GM21390 (cell line): ENCODE data around the gene NAGLU.
"Not testable (repeated sequence)": the region's sequence is repeated elsewhere in the genome, so short reads cannot be mapped to it uniquely, and the experiment has no call there.

ENCODE experiments used
- ATAC-seq: cut with Tn5 transposase; IDR thresholded peaks from one replicate; pipeline ENCODE4 v1.9.1; 2021; ENCODE audit not compliant: unreplicated experiment

NAGLU gene

DNA sequence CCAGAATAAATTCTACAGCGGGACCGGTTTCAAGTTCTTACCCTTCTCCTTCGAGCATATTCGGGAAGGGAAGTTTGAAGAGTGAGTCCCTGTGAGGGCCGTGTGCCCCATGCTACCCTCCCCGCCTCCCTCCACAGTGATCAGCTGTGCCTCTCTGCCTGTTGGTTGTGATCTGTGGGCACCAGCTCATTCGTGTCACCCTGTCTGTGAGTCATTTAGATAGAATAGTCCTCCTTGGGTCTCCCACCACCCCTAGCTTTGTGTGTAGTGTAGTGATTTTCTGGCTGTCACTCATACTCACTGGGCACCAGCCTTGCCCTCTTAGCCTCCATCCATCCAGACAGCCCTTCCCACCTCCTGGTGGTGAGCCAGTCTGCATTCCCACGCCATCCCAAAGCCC is 15.0 kb upstream of the NAGLU start:
- no peak for ATAC-seq

GRCh38 chr17:42521666-42522262 is 14.3 kb upstream of the NAGLU start:
- no peak for ATAC-seq

- no peak for ATAC-seq
Measured at GRCh38 chr17:42522263-42522790, 13.7 kb upstream of the NAGLU start.

DNA sequence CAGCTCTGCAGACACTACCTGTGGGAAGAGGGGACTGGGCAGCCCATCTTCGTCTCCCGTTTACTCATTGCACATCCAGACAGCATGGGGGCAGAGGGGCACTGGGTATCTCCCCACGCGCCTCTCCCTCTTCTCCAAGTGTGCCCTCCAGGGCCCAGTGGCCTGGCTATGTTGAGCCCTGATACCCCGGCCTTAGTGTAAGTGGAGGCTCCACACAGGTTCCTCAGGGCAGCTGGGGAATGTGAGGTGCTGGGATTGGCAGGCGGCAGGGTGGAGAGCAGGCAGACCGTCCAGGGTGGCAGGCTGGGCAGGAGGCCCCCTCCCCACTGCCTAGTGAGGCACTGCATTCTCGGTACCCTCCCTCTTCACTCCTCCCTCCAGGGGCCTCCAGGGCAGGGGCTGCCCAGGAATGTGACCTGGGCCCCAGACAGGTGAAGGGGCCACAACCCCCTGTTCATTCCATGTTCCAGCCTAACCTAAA is 13.2 kb upstream of the NAGLU start:
- ATAC-seq: no peak

GRCh38 chr17:42525221-42525620 is 10.8 kb upstream of the NAGLU start:
- no peak for ATAC-seq

GRCh38 chr17:42526031-42526444 is 10.0 kb upstream of the NAGLU start:
- no peak for ATAC-seq

- no peak for ATAC-seq
Measured at GRCh38 chr17:42527932-42528331, 8.1 kb upstream of the NAGLU start.

DNA sequence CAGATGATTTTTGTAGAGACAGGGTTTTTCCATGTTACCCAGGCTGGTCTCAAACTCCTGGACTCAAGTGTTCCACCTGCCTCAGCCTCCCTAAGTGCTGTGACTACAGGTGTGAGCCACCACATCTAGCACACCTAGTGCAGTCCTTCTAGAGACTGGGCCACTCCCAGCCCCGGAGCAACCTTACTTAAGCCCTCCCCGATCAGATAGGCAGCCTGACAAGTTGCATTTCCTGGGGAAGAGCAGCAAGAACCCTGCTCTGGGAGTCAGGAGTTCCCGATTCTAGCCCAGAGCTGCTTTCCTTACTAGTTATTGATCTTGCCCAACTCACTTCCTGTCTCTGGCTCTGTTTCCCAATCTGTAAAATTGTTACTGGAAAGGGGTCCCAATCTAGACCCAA is 7.0 kb upstream of the NAGLU start:
- ATAC-seq: no peak

DNA sequence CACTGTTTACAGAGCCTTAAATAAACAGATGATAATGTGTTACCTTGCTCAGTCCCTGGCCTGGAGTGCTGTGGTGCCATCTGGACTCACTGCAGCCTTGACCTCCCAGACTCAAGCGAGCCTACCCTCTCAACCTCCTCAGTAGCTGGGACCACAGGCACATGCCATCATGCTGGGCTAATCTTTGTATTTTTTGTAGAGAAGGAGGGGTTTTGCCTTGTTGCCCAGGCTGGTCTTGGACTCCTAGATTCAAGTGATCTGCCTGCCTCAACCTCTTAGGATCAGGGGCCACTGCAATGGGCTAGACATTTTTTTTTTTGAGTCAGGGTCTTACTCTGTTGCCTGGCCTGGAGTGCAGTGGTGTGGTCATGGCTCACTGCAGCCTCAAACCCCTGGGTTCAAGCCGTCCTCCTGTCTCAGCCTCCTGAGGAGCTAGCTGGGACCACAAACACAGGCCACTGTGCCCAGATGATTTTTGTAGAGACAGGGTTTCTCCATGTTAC is 5.0 kb upstream of the NAGLU start:
- ATAC-seq: no peak

DNA sequence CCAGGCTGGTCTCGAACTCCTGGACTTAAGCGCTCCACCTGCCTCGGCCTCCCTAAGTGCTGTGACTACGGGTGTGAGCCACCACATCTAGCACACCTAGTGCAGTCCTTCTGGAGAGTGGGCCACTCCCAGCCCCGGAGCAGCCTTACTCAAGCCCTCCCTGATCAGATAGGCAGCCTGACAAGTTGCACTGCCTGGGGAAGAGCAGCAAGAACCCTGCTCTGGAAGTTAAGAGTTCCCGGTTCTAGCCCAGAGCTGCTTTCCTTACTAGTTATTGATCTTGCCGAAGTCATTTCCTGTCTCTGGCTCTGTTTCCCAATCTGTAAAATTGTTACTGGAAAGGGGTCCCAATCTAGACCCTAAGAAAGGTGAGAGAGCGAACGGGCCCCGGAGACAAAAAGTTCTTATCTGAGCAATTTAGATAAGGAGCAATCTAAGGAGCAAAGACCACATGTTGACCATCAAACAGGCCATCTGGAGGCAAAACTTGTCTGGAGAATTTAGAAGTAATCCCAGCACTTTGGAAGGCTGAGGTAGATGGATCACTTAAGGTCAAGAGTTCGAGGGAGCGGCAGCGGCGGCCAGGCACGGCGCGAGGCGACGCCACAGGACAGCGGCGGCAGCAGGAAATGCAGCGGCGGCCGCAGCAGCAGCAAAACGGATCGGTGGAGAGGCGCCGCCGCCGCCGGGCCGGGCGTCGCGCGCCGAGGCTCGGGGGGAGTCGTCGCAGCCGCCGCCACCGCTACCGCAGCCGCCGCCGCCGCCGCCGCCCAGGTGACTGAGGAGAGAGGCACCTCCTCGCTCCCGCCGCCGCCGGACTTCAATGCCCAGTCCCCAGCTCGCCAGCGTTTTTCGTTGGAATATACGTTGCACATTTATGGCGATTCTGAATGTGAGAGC is 4.3 kb upstream of the NAGLU start:
- no peak for ATAC-seq

DNA sequence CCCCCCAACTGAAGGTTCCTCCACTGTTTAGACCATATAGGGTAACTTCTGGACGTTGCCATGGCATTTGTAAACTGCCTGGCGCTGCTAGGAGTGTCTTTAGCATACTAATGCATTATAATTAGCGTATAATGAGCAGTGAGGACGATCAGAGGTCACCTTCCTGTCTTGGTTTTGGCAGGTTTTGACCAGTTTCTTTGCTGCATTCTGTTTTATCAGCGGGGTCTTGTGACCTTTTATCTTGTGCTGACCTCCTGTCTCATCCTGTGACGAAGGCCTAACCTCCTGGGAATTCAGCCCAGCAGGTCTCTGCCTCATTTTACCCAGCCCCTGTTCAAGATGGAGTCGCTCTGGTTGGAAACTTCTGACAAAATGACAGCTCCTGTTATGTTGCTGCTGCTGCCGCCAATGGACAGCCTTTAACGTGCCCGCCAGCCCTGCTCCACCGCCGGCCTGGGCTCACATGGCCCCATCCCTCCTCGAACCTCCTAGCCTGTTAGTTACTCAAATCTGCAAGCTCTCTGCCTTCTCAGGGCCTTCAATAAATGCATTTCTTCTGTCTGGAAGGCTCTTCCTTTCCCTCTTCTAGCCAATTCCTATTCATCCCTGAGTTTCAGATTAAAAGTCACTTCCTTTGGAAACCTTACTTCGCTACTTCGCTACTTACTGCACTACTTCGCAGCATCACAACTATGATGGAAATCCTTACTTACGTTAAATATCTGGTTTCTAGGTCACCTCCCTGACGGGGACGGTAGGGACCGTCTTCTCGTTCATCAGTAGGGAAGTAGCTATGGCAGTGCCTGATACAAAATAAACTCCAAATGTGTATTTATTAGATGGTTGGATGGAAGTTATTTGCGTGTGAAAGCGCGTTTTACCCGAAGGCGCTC is 640 bp upstream of the NAGLU start:
- no peak for ATAC-seq

- ATAC-seq: peak; percentile 53
Measured at GRCh38 chr17:42536372-42537155, 523 bp downstream of the NAGLU start.

GRCh38 chr17:42537156-42537805 is 1.2 kb downstream of the NAGLU start:
- no peak for ATAC-seq

- no peak for ATAC-seq
Measured at GRCh38 chr17:42537826-42538451, 1.9 kb downstream of the NAGLU start.

- ATAC-seq: no peak
Measured at GRCh38 chr17:42538482-42538881, 2.4 kb downstream of the NAGLU start.

GRCh38 chr17:42540558-42540957 is 4.5 kb downstream of the NAGLU start:
- ATAC-seq: not testable (repeated sequence)

DNA sequence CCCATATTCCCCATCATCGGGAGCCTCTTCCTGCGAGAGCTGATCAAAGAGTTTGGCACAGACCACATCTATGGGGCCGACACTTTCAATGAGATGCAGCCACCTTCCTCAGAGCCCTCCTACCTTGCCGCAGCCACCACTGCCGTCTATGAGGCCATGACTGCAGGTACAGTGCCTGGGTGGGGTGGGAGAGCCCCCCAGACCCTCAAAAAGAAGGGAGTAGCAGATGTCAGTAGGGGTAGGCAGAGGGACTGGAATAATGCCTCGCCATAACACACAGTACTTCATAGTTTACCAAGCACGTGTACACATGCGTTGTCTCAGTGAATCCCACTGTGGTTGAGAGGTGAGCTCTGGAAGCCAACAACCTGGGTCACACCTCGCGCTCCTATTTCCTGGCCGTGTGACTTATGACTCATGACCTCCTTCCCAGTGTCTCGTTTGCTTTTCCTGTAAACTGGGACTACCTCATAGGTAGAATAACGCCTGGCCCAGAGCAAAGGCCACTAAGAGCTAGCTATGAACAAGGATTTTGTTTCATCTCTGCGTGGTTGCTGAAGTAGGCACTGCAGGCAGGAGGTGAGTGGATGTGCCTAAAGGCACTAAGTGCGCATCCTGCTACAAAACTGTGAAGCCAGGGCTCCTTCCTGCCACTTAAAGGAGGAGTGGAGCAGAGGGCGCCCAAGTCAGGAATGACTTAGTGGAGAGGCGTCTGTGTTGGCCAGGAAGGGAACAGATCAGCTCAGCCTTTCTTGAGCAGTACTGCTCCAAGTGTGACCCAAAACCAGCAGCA is 5.2 kb downstream of the NAGLU start:
- ATAC-seq: no peak
